ENCODE measurements around the gene SYNGR3.

DNA sequence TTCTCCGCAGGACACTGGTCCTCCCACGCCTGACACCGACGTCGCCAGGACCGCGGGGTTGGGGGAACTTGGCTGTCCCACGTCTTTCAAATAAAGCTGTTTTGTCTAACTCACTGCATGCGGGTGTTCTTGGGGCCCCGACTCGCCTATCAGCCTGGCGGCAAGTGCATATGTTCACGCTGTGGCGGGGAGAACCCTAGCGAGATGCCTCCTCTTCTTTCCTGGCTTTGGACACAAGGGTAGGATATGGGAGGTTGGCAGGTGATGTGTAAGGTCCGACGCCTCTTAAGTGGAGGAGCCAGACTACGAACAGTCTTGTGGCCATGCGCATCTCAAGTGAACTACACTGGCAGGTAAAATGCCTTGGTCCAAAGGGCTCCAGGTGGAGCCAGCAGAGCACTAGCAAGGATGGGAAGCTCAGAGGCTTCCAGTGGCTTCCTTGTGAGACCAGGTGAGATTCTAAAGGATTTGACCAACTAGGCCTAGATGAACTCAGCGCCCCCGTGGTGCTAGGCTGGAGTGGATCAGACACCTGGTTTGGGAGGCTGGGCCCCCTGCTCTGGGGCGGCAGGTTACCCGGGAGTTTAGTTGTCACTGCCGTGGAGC is 24.3 kb upstream of the SYNGR3 start:
- TF ChIP-seq, protein P1, sequence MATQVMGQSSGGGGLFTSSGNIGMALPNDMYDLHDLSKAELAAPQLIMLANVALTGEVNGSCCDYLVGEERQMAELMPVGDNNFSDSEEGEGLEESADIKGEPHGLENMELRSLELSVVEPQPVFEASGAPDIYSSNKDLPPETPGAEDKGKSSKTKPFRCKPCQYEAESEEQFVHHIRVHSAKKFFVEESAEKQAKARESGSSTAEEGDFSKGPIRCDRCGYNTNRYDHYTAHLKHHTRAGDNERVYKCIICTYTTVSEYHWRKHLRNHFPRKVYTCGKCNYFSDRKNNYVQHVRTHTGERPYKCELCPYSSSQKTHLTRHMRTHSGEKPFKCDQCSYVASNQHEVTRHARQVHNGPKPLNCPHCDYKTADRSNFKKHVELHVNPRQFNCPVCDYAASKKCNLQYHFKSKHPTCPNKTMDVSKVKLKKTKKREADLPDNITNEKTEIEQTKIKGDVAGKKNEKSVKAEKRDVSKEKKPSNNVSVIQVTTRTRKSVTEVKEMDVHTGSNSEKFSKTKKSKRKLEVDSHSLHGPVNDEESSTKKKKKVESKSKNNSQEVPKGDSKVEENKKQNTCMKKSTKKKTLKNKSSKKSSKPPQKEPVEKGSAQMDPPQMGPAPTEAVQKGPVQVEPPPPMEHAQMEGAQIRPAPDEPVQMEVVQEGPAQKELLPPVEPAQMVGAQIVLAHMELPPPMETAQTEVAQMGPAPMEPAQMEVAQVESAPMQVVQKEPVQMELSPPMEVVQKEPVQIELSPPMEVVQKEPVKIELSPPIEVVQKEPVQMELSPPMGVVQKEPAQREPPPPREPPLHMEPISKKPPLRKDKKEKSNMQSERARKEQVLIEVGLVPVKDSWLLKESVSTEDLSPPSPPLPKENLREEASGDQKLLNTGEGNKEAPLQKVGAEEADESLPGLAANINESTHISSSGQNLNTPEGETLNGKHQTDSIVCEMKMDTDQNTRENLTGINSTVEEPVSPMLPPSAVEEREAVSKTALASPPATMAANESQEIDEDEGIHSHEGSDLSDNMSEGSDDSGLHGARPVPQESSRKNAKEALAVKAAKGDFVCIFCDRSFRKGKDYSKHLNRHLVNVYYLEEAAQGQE (IDR thresholded peaks at IDR 0.05; ENCODE audit: insufficient read depth in 1 of 2, low read depth in 2 of 2, low read length in 2 of 2), result no peak
- no peak for TF ChIP-seq POLR2AphosphoS5 (IDR thresholded peaks at IDR 0.05; ENCODE audit: low read depth, low read length)
- no peak for TF ChIP-seq TAF1 (IDR thresholded peaks at IDR 0.05; ENCODE audit: borderline replicate concordance, insufficient read depth, low read length)
- TF ChIP-seq SIN3A (IDR thresholded peaks at IDR 0.05; ENCODE audit: borderline replicate concordance, insufficient read depth, low read length), result no peak

Data from PFSK-1 (cell line).